Endometrium (tissue), 2 donors: ENCODE measurements around the gene MEF2C.
"Not testable (repeated sequence)": the region's sequence is repeated elsewhere in the genome, so short reads cannot be mapped to it uniquely, and the experiment has no call there.

Experiments
- FAIRE-seq: peaks from 2 replicates; lab custom pipeline; 2012; peaks lifted over from hg19 to GRCh38; lab: Jason Lieb, UNC
- donor health status: control.
- donor health status: control.

MEF2C gene

GRCh38 chr5:88883059-88883835 is at the start of gene MEF2C:
Gene MEF2C (minus strand): TSS chr5:88883184. CDS start chr5:88823788, 59,396 bp downstream.
- no peak for FAIRE-seq

- no peak for FAIRE-seq
Observed at GRCh38 chr5:88932541-88932940, 49.6 kb upstream of the MEF2C start.

GRCh38 chr5:88930335-88930734 is 47.4 kb upstream of the MEF2C start:
- no peak for FAIRE-seq

- FAIRE-seq = no peak
Observed at GRCh38 chr5:88929385-88929784, 46.4 kb upstream of the MEF2C start.

- FAIRE-seq = no peak
Observed at GRCh38 chr5:88926774-88927173, 43.8 kb upstream of the MEF2C start.

- FAIRE-seq = no peak
Observed at GRCh38 chr5:88925692-88926490, 42.9 kb upstream of the MEF2C start.

- FAIRE-seq = no peak
Observed at GRCh38 chr5:88924330-88924657, 41.3 kb upstream of the MEF2C start.

- no peak for FAIRE-seq
Observed at GRCh38 chr5:88923623-88924329, 40.8 kb upstream of the MEF2C start.

- not testable (repeated sequence) for FAIRE-seq
Observed at GRCh38 chr5:88912743-88913142, 29.8 kb upstream of the MEF2C start.

GRCh38 chr5:88911059-88911572 is 28.1 kb upstream of the MEF2C start:
- FAIRE-seq = not testable (repeated sequence)

- not testable (repeated sequence) for FAIRE-seq
Observed at GRCh38 chr5:88904478-88904877, 21.5 kb upstream of the MEF2C start.

GRCh38 chr5:88903966-88904365 is 21.0 kb upstream of the MEF2C start:
- FAIRE-seq = not testable (repeated sequence)

- not testable (repeated sequence) for FAIRE-seq
Observed at GRCh38 chr5:88901077-88901476, 18.1 kb upstream of the MEF2C start.

- no peak for FAIRE-seq
Observed at GRCh38 chr5:88899096-88899737, 16.2 kb upstream of the MEF2C start.

- no peak for FAIRE-seq
Observed at GRCh38 chr5:88897748-88898147, 14.8 kb upstream of the MEF2C start.

- FAIRE-seq = no peak
Observed at GRCh38 chr5:88895681-88896501, 12.9 kb upstream of the MEF2C start.

GRCh38 chr5:88892669-88893068 is 9.7 kb upstream of the MEF2C start:
- FAIRE-seq = no peak

GRCh38 chr5:88890070-88890781 is 7.2 kb upstream of the MEF2C start:
- FAIRE-seq = no peak

- FAIRE-seq = no peak
Observed at GRCh38 chr5:88889189-88890069, 6.4 kb upstream of the MEF2C start.

GRCh38 chr5:88888848-88889188 is 5.8 kb upstream of the MEF2C start:
- no peak for FAIRE-seq
